Muscle layer of colon (tissue), 2 donors: Measurements from ENCODE around the gene C1orf74.

ENCODE experiments used
- H3K27ac ChIP-seq: one replicate; pipeline ENCODE4 v1.7.0; 2013; ENCODE audit warnings: low read depth, mild to moderate bottlenecking, low read length, moderate library complexity
- H3K27me3 ChIP-seq, 2 donors: one replicate each; pipeline ENCODE4 v1.7.0; 2013; ENCODE audit warnings: low read length in 2 of 2, mild to moderate bottlenecking in 2 of 2; ENCODE audit not compliant: insufficient read depth in 2 of 2, control insufficient read depth in 1 of 2
- H3K36me3 ChIP-seq: one replicate; pipeline ENCODE4 v1.7.0; 2013; ENCODE audit warnings: mild to moderate bottlenecking, low read length; ENCODE audit not compliant: insufficient read depth
- H3K4me1 ChIP-seq: one replicate; pipeline ENCODE4 v1.7.0; 2013; ENCODE audit warnings: mild to moderate bottlenecking, low read length; ENCODE audit not compliant: insufficient read depth
- H3K4me3 ChIP-seq, 2 donors: one replicate each; pipeline ENCODE4 v1.7.0; 2013; ENCODE audit warnings: low read length in 2 of 2, low read depth in 1 of 2, mild to moderate bottlenecking in 1 of 2, moderate library complexity in 1 of 2
- H3K9ac ChIP-seq: one replicate; pipeline ENCODE4 v1.7.0; 2013; ENCODE audit warnings: low read length
- H3K9me3 ChIP-seq: one replicate; pipeline ENCODE4 v1.7.0; 2013; ENCODE audit warnings: mild to moderate bottlenecking, low read length
- donor health status: abdominal sarcoma.
- donor health status: Adenocarcinoma of cecum.

The C1orf74 gene

DNA sequence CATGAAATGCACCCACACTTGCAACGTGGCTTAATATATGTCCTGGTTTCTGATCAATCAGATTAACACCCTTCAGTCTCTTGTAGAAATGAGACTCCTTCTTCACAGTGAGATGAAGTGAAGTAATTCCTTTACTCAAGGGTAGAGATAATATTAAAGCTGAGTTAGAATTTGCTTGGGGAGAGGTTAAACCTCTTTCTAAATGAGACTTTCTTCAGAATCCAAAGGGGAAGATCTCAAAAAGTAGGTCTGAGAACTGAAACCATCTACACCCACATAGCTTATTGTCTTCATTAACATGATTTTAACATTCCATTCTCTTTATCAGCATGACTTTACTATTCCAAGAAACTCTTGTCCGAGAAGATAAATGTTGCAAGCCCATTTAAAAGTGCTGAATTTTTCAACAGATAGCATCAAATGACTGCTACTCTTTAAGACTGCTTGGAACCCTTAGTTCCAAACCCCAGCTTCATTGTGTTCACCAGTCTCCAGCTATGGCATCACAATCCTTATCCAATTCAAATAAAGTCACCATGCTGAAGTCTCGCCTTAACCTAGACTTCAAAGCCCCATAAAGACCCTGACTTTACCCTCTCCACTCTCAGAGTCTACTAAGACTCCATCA is 47.8 kb downstream of the C1orf74 start:
- H3K27me3 ChIP-seq = no peaks in the 10 kb centered on the region
- H3K9me3 ChIP-seq = no peaks in the 10 kb centered on the region
- no peak overlapping the region for H3K9ac ChIP-seq
- peaks cover 11% of the 10 kb centered on the region for H3K4me1 ChIP-seq
- H3K4me3 ChIP-seq = no peak overlapping the region
- H3K36me3 ChIP-seq = no peaks in the 10 kb centered on the region
- no peak overlapping the region for H3K27ac ChIP-seq

DNA sequence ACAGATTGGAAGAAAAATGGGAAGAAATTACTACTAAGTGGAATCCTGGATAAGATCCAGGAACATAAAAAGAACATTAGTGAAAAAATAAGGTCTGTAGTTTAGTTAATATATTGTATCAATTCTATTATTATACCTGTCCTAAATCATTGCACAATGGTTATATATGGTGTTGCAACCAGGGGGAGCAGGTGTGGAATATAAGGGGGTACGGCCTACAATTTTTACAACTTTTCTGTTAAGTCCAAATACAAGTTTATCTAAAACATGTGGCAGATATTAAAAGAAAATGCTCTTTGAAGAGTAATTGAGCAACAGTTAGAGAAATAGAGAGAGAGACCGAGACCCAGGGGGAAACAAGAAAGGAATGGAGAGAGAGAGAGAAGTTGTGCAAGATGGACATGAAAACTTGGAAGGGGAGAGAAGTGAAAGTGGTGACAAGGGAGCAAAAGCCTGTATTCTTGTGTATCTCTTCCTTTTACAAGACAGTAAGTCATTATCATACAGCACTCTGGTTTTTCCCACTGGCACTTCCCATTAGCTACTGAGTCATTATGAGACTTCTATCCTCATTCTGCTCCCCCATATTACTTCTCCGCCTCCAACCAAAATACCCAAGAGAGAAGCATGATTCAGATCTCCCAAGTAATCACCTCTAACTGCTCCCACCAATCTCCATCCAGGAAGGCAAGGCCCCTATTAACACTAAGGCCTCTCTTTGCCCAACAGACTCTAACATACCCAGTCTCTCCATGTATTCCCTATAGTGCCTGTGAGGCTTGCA is 50.8 kb downstream of the C1orf74 start:
- H3K4me1 ChIP-seq = peaks cover 10% of the 10 kb centered on the region
- no peaks in the 10 kb centered on the region for H3K27me3 ChIP-seq
- H3K9me3 ChIP-seq = no peaks in the 10 kb centered on the region
- H3K4me3 ChIP-seq = no peak overlapping the region
- no peak overlapping the region for H3K9ac ChIP-seq
- no peak overlapping the region for H3K27ac ChIP-seq
- H3K36me3 ChIP-seq = no peaks in the 10 kb centered on the region

DNA sequence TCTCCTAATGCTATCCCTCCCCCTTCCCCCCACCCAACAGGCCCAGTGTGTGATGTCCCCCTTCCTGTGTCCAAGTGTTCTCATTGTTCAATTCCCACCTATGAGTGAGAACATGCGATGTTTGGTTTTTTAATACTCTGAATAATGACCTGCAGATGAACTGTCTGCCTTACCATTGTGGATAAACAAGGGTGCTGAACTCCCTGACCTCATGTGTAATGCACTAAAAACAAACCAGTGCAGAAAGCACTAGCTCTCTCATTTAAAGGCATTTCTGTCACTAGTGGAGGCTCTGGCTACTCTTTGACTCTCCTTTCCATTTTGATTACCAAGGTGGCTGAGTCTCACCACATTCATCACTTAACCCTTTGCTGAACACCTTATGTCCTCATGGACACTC is 51.6 kb downstream of the C1orf74 start:
- no peak overlapping the region for H3K27ac ChIP-seq

DNA sequence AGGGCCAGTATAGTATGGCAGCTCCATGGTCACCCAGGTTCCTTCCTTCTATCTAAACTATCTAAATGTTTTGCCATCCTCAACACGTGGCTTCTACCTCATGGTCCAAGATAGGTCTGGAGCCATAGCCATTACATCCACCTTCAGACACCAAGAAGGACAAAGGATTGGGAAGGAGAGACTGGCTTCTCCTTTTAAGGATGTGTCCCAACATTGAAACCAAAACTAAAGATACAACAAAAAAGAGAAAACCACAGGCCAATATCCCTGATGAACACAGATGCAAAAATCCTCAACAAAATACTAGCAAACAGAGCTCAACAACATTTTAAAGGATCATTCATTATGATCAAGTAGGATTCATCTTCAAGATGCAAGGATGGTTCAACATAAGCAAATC is 54.9 kb downstream of the C1orf74 start:
- no peaks in the 10 kb centered on the region for H3K9me3 ChIP-seq
- H3K27me3 ChIP-seq = no peaks in the 10 kb centered on the region
- no peak overlapping the region for H3K27ac ChIP-seq
- peaks cover 10% of the 10 kb centered on the region for H3K4me1 ChIP-seq
- no peaks in the 10 kb centered on the region for H3K36me3 ChIP-seq
- no peak overlapping the region for H3K4me3 ChIP-seq
- no peak overlapping the region for H3K9ac ChIP-seq

More for the DNA sequence above, 51.6 kb downstream of the C1orf74 start:
- Histone ChIP-seq H3K36me3 (no peaks in the 10 kb centered on the region), H3K27me3 (no peaks in the 10 kb centered on the region), H3K4me1 (peaks cover 10% of the 10 kb centered on the region), H3K9ac (no peak overlapping the region), H3K9me3 (no peaks in the 10 kb centered on the region), H3K4me3 (no peak overlapping the region)
